ENCODE data around the gene APRT. TPM values are rescaled to one million over a fixed set of nuclear protein-coding genes. Genes with fewer than 3 reads are reported as not detected.

The APRT gene
- total and polyA plus RNA-seq, 9 of the 15 experiments (the other 6 are each of a cell fraction or from before 2014, with no cell fraction given) = 41.7 to 409 (median 146) TPM

GRCh38 chr16:88772871-88773811 is 38.6 kb downstream of the APRT start (continued):
- TF ChIP-seq USF1 (CRISPR knock-in tag; IDR thresholded peaks at IDR 0.05) (peak; percentile 65), ARID4B (CRISPR knock-in tag; IDR thresholded peaks at IDR 0.05) (peak; percentile 87), STAG1 (CRISPR knock-in tag; IDR thresholded peaks at IDR 0.05; ENCODE audit: borderline replicate concordance) (0 out of 2 replicates have a peak, but pooled peaks have one; percentile 10), CBFA2T3 (IDR thresholded peaks at IDR 0.05) (peak; percentile 31; the same call in 1 of the 2 replicates), PML (IDR thresholded peaks at IDR 0.05; ENCODE audit: low read length) (0 out of 2 replicates have a peak, but pooled peaks have one; percentile 15), RBBP5 (IDR thresholded peaks at IDR 0.05; ENCODE audit: borderline replicate concordance, insufficient read depth, low read length, poor library complexity, severe bottlenecking) (peak; percentile 4), ZNF583 (CRISPR knock-in tag; IDR thresholded peaks at IDR 0.05) (0 out of 2 replicates have a peak, but pooled peaks have one; percentile 14), L3MBTL2 (IDR thresholded peaks at IDR 0.05) (peak; percentile 17; the same call in 1 of the 2 replicates), CEBPG (CRISPR knock-in tag; IDR thresholded peaks at IDR 0.05) (no peak), CEBPG (tag; conservative IDR thresholded peaks at IDR 0.05 in 1 of 2, IDR thresholded peaks at IDR 0.05 in 1 of 2) (no peak)
- TF ChIP-seq, protein P1, sequence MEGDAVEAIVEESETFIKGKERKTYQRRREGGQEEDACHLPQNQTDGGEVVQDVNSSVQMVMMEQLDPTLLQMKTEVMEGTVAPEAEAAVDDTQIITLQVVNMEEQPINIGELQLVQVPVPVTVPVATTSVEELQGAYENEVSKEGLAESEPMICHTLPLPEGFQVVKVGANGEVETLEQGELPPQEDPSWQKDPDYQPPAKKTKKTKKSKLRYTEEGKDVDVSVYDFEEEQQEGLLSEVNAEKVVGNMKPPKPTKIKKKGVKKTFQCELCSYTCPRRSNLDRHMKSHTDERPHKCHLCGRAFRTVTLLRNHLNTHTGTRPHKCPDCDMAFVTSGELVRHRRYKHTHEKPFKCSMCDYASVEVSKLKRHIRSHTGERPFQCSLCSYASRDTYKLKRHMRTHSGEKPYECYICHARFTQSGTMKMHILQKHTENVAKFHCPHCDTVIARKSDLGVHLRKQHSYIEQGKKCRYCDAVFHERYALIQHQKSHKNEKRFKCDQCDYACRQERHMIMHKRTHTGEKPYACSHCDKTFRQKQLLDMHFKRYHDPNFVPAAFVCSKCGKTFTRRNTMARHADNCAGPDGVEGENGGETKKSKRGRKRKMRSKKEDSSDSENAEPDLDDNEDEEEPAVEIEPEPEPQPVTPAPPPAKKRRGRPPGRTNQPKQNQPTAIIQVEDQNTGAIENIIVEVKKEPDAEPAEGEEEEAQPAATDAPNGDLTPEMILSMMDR (IDR thresholded peaks at IDR 0.05 in 2 of 3, conservative IDR thresholded peaks at IDR 0.05 in 1 of 3; ENCODE audit: insufficient read depth in 2 of 3, low read depth in 1 of 3, low read length in 3 of 3) = 0 out of 6 replicates have a peak, but pooled peaks of 1 of the 3 experiments have one; percentile 0
- TF ChIP-seq, protein P2, sequence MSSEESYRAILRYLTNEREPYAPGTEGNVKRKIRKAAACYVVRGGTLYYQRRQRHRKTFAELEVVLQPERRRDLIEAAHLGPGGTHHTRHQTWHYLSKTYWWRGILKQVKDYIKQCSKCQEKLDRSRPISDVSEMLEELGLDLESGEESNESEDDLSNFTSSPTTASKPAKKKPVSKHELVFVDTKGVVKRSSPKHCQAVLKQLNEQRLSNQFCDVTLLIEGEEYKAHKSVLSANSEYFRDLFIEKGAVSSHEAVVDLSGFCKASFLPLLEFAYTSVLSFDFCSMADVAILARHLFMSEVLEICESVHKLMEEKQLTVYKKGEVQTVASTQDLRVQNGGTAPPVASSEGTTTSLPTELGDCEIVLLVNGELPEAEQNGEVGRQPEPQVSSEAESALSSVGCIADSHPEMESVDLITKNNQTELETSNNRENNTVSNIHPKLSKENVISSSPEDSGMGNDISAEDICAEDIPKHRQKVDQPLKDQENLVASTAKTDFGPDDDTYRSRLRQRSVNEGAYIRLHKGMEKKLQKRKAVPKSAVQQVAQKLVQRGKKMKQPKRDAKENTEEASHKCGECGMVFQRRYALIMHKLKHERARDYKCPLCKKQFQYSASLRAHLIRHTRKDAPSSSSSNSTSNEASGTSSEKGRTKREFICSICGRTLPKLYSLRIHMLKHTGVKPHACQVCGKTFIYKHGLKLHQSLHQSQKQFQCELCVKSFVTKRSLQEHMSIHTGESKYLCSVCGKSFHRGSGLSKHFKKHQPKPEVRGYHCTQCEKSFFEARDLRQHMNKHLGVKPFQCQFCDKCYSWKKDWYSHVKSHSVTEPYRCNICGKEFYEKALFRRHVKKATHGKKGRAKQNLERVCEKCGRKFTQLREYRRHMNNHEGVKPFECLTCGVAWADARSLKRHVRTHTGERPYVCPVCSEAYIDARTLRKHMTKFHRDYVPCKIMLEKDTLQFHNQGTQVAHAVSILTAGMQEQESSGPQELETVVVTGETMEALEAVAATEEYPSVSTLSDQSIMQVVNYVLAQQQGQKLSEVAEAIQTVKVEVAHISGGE (CRISPR knock-in tag; IDR thresholded peaks at IDR 0.05) = 0 out of 6 replicates have a peak, but pooled peaks of 1 of the 3 experiments have one; percentile 18
